GM18951 (cell line): ENCODE data around the gene SNRNP70.
"Not testable (repeated sequence)": the region's sequence is repeated elsewhere in the genome, so short reads cannot be mapped to it uniquely, and the experiment has no call there.

Experiments used
- POLR2A ChIP-seq: IDR thresholded peaks from 4 replicates; pipeline ENCODE4 v1.6.1; 2011; ENCODE audit warnings: mild to moderate bottlenecking; ENCODE audit not compliant: insufficient read length, insufficient read depth; ENCODE audit errors: extremely low read depth
- in situ Hi-C: fragments of 300-500 bp; cut with MboI; formaldehyde crosslinking; loops from one replicate; pipeline ENCODE4 v1.12.0; 2022; ENCODE audit warnings: low sequenced_read_pairs, mixed read lengths, inconsistent platforms; ENCODE audit not compliant: unreplicated experiment

SNRNP70 gene

GRCh38 chr19:49073514-49074378 is 11.5 kb upstream of the SNRNP70 start:
- no peak for TF ChIP-seq POLR2A
- in situ Hi-C loops, result no loop called here

- in situ Hi-C loops, result not testable (repeated sequence)
Observed at GRCh38 chr19:49074869-49075268, 10.4 kb upstream of the SNRNP70 start.

GRCh38 chr19:49080392-49080791 is 4.9 kb upstream of the SNRNP70 start:
- in situ Hi-C loops, result no loop called here
- TF ChIP-seq POLR2A, result no peak

GRCh38 chr19:49081273-49081672 is 4.0 kb upstream of the SNRNP70 start:
- in situ Hi-C loops, result no loop called here

GRCh38 chr19:49084206-49085019 is 838 bp upstream of the SNRNP70 start:
- in situ Hi-C loops, result no loop called here
- no peak for TF ChIP-seq POLR2A

More at GRCh38 chr19:49081273-49081672, 4.0 kb upstream of the SNRNP70 start:
- no peak for TF ChIP-seq POLR2A

- TF ChIP-seq POLR2A, result no peak
- in situ Hi-C loops, result no loop called here
Observed at GRCh38 chr19:49085868-49086232, 599 bp downstream of the SNRNP70 start.

- no peak for TF ChIP-seq POLR2A
- in situ Hi-C loops, result no loop called here
Observed at GRCh38 chr19:49086296-49086695, 1.0 kb downstream of the SNRNP70 start.

DNA sequence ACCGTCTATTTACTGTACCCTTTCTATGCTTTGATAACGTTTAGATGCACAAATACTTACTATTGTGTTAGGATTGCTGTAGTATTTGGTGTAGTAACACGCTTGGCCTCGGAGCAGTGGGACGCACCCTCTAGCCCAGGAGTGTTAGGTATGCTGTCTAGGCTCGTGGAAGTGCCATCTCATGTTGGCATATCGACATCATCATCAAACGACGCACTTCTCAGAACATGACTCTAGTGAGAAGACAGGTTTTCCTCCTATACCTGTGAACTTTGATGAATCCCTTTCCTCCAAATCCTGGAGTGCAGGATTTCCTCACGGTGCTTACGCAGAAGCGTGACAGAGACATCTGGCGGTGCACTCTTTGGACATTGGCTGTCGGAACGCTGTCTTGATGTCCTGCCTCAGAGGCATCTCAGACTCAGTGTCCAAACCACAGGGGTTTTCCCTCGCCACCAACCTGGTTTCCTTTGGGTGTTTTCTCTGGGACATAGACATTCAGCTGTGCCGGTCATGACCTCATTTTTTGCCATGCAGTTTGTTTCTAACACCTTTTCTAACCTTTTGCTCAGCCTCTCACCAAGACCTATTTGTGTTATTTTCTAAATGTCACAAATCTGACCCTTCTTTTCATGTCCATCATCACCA is 6.3 kb downstream of the SNRNP70 start:
- in situ Hi-C loops, result loop anchor here (10.0 kb wide), 1 partner anchor 103 kb away; no protein-coding TSS in a partner anchor
- TF ChIP-seq POLR2A, result no peak

- no peak for TF ChIP-seq POLR2A
- in situ Hi-C loops, result loop anchor here (10.0 kb wide), 1 partner anchor 102 kb away; no protein-coding TSS in a partner anchor
Observed at GRCh38 chr19:49092686-49093085, 7.4 kb downstream of the SNRNP70 start.

DNA sequence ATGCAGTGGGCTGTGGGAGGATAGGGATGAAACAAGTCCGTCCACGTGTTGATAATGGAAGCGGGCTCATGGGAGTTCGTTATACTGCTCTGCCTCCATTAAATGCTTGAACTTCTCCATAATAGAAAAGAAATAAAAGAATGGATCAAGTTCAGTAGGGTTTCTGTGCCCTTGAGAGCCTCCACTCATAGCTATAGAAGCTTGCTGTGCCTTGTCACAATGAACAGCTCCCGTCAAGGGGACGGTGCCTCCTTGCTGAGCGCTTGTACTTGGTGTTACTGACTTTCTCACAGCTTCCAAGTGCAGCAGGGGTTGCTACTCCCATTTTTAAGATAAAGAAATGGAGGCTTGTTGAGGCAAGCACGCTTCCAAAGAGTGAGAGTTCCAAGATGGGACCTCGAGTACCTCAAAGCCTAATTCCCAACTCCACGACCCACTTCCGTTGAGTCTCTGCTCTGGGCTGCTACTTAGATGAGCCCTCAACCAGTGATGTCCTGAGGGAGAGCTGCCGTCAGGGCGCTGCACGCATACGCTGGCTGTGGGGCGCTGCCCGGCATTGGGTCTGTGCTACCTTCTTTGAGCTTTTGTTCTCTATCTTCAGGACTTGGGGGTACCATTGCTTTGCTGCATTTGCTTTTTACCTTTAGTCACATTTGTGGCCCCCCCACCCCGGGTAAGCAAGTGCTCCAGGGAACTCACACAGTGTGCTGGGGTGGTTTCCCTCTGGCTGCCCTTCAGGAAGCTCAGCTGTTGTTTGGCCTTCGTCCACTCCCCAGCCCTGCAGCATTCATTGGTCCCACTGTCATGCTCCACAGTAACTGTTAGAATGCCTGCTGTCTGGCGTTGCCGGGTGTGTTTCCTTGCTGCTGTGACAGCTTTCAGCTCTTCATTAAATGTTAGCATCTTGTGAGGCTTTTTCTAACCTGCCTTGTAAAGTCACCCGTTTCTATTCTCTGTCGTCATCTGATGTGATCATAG is 9.5 kb downstream of the SNRNP70 start:
- in situ Hi-C loops, result loop anchor here (10.0 kb wide), 1 partner anchor 100 kb away; no protein-coding TSS in a partner anchor
- no peak for TF ChIP-seq POLR2A

DNA sequence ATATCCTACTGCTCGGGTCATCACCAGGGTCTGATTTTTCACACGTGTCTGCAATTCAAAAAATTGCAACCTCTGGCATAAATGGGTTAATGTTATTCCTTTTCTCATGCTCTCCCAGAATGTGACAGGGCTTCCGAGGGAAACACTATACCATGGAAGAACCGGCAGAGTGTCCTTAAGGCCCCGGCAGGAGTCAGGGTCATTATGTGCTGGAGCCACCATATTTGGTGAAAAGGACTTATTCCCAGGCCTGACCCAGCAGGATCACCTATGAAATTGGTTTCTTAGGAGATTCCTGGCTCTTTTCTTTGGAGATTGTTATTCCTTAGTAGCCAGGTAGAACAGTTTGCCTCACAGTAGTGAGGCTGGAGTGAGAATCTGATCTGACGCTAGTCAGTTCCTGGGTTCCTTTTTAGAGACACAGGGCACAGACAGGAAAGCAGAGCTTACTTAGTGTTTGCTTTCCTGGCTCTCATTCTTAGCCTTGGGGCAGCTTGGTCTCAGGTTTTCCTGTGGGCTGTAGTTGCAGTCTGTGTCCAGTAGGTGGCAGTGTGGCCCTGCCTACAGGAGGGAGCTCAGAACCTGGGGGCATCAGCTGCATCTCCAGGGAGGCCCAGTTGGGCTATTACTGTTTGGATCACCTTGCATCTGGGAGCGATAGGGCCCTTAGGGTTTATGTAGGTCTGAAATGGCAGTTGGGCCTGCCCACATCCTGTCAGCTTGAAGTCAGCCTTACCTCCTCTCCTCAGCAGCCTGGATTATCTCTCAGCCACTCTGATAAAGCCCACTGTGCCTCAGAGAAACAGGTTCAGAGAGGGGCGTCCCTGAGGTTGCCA is 12.4 kb downstream of the SNRNP70 start:
- in situ Hi-C loops, result loop anchor here (10.0 kb wide), 1 partner anchor 97 kb away; no protein-coding TSS in a partner anchor
- no peak for TF ChIP-seq POLR2A

GRCh38 chr19:49098795-49099194 is 13.5 kb downstream of the SNRNP70 start:
- in situ Hi-C loops, result loop anchor here (10.0 kb wide), 1 partner anchor 96 kb away; no protein-coding TSS in a partner anchor
- no peak for TF ChIP-seq POLR2A
